OCI-LY7 (cell line): ENCODE data around the gene GPR135. TPM values are rescaled to one million over a fixed set of nuclear protein-coding genes. Genes with fewer than 3 reads are reported as not detected.

Source experiments
- total RNA-seq, 2 experiments: library from RNA; depleted of rRNA in 1 of 2; stranded (reverse); fragments of >200 nt in 1 of 2; shearing (Covaris generic) in 1 of 2; gene quantifications; 2 replicates each; pipeline ENCODE4 v1.2.3, GENCODE V29; 2014 to 2022

GPR135 gene
- total RNA-seq, 2 experiments from 2014 or later: 6.5 to 10.9 TPM

Other genes with a start within 250 kb of the GPR135 start
- gene L3HYPDH, start 19.0 kb upstream of the GPR135 start, total RNA-seq (2014; rRNA removed; shearing (Covaris generic)): 43.2 and 43.5 TPM in 2 replicates
- gene L3HYPDH, start 19.0 kb upstream of the GPR135 start, total RNA-seq (2022): 36.6 TPM in 2 replicates
- gene JKAMP, start 19.1 kb upstream of the GPR135 start, total RNA-seq (2014; rRNA removed; shearing (Covaris generic)): 19.7 and 24.9 TPM in 2 replicates
- gene JKAMP, start 19.1 kb upstream of the GPR135 start, total RNA-seq (2022): 21.1 and 26.4 TPM in 2 replicates
- not detected in 2 replicates for gene CCDC175, start 111.4 kb upstream of the GPR135 start, total RNA-seq (2014; rRNA removed; shearing (Covaris generic))
- gene CCDC175, start 111.4 kb upstream of the GPR135 start, total RNA-seq (2022): not detected in 2 replicates